ENCODE results near the gene LGALSL.

The LGALSL gene

GRCh38 chr2:64474121-64474571 is 20.2 kb downstream of the LGALSL start:
- no peak for DNase-seq

GRCh38 chr2:64474636-64475035 is 20.7 kb downstream of the LGALSL start:
- DNase-seq, result no peak

GRCh38 chr2:64477037-64477436 is 23.1 kb downstream of the LGALSL start:
- no peak for DNase-seq

- no peak for DNase-seq
These were observed 24.0 kb downstream of the LGALSL start for GRCh38 chr2:64477979-64478378.

- DNase-seq, result no peak
These were observed 24.7 kb downstream of the LGALSL start for GRCh38 chr2:64478502-64479230.

- DNase-seq, result no peak
These were observed 25.5 kb downstream of the LGALSL start for GRCh38 chr2:64479259-64480117.

- DNase-seq, result no peak
These were observed 27.7 kb downstream of the LGALSL start for GRCh38 chr2:64481665-64482064.

GRCh38 chr2:64482243-64482642 is 28.3 kb downstream of the LGALSL start:
- no peak for DNase-seq

- no peak for DNase-seq
These were observed 29.0 kb downstream of the LGALSL start for GRCh38 chr2:64482765-64483504.

- DNase-seq, result no peak
These were observed 31.4 kb downstream of the LGALSL start for GRCh38 chr2:64485331-64485730.

- DNase-seq, result no peak
These were observed 32.0 kb downstream of the LGALSL start for GRCh38 chr2:64485961-64486360.

GRCh38 chr2:64487256-64488049 is 33.5 kb downstream of the LGALSL start:
- no peak for DNase-seq

- peak; percentile 62 for DNase-seq
These were observed 34.4 kb downstream of the LGALSL start for GRCh38 chr2:64488050-64488974.

GRCh38 chr2:64489081-64489751 is 35.3 kb downstream of the LGALSL start:
- DNase-seq, result no peak

GRCh38 chr2:64491426-64491825 is 37.5 kb downstream of the LGALSL start:
- no peak for DNase-seq

GRCh38 chr2:64492272-64492671 is 38.3 kb downstream of the LGALSL start:
- DNase-seq, result no peak

- DNase-seq, result no peak
These were observed 38.9 kb downstream of the LGALSL start for GRCh38 chr2:64492821-64493220.

- DNase-seq, result no peak
These were observed 39.8 kb downstream of the LGALSL start for GRCh38 chr2:64493788-64494187.

- no peak for DNase-seq
These were observed 44.5 kb downstream of the LGALSL start for GRCh38 chr2:64498438-64498837.

GRCh38 chr2:64500549-64500948 is 46.6 kb downstream of the LGALSL start:
- no peak for DNase-seq

GRCh38 chr2:64501946-64502345 is 48.0 kb downstream of the LGALSL start:
- DNase-seq, result no peak
